HepG2 (cell line): Measurements from ENCODE around the gene GRIN2C. TPM values are rescaled to one million over a fixed set of nuclear protein-coding genes. Genes with fewer than 3 reads are reported as not detected.
A peak's percentile ranks its signal among the peaks of the same experiment; 100 is the strongest.

Experiments used
- ATAC-seq: fragments of 200-7000 bp; cut with Tn5 transposase; 3 replicates; pipeline ENCODE4 v1.9.1; 2020; ENCODE audit warnings: mild to moderate bottlenecking, moderate library complexity
- BruUV-seq: library from RNA; stranded (reverse); fragments of 400-500 nt; replicated peaks from 2 replicates; lab custom pipeline; 2021; lab: Mats Ljungman, UMichigan
- CTCF ChIA-PET: fragments of 300-600 bp; formaldehyde crosslinking; extraction: SDS; loops from one replicate; lab custom pipeline; 2021; ENCODE audit warnings: low total read pairs, inconsistent platforms, low intra/inter-chr PET ratio; lab: Yijun Ruan, JAX
- POLR2A ChIA-PET: fragments of 350-600 bp; sonication (Branson Sonifier 250); formaldehyde crosslinking; loops from one replicate; lab custom pipeline; 2020; ENCODE audit warnings: antibody characterized with exemption, inconsistent platforms; lab: Yijun Ruan, JAX
- DNase-seq: peaks from one replicate; pipeline ENCODE4 v3.0.0-alpha.2; 2015; ENCODE audit warnings: low spot score
- FAIRE-seq: peaks from 3 replicates; lab custom pipeline; 2011; peaks lifted over from hg19 to GRCh38; lab: Jason Lieb, UNC
- H2AFZ ChIP-seq: one replicate; pipeline ENCODE4 v1.6.1; 2011; ENCODE audit warnings: low read length, inconsistent platforms
- H3K27ac ChIP-seq: fragments of 300-600 bp; 3 replicates; pipeline ENCODE4 v1.8.0; 2011; ENCODE audit warnings: mixed run types, mild to moderate bottlenecking, mixed read lengths, low read length, inconsistent platforms; ENCODE audit not compliant: insufficient read depth; ENCODE audit errors: extremely low read length
- H3K27me3 ChIP-seq, 2 experiments: fragments of 200-600 bp in 1 of 2; 2 replicates in 1 of 2; 3 replicates in 1 of 2; pipeline versions ENCODE4 v1.6.0 to v1.8.0; 2011; ENCODE audit warnings: low read length in 2 of 2, mild to moderate bottlenecking in 2 of 2, moderate library complexity in 2 of 2, inconsistent platforms in 1 of 2; ENCODE audit not compliant: insufficient read depth in 2 of 2, control insufficient read depth in 1 of 2
- H3K36me3 ChIP-seq, 2 experiments: fragments of 200-600 bp in 1 of 2; replicated peaks in 1 of 2; 2 replicates in 1 of 2; 3 replicates in 1 of 2; pipeline versions ENCODE4 v1.5.1 to v1.8.0; 2011; ENCODE audit warnings: low read length in 2 of 2, inconsistent platforms in 1 of 2; ENCODE audit not compliant: insufficient read depth in 2 of 2, control insufficient read depth in 1 of 2
- H3K4me1 ChIP-seq: 2 replicates; pipeline ENCODE4 v1.5.1; 2012; ENCODE audit warnings: low read length, inconsistent platforms; ENCODE audit not compliant: insufficient read depth
- H3K4me2 ChIP-seq: 2 replicates; pipeline ENCODE4 v1.6.0; 2011; ENCODE audit warnings: low read depth, low read length, inconsistent platforms
- H3K4me3 ChIP-seq, 3 experiments: fragments of 200-600 bp in 1 of 3; sonication (generic), shearing (Covaris generic) in 1 of 3; replicated peaks in 1 of 3; 2 replicates each; pipeline ENCODE4 v1.5.1; 2011 to 2016; ENCODE audit warnings: low read length in 3 of 3, inconsistent platforms in 2 of 3, low read depth in 2 of 3, mild to moderate bottlenecking in 2 of 3, control low read depth in 1 of 3, mixed read lengths in 1 of 3; ENCODE audit not compliant: insufficient read depth in 1 of 3
- H3K79me2 ChIP-seq: one replicate; pipeline ENCODE4 v1.6.1; 2011; ENCODE audit warnings: low read length, inconsistent platforms; ENCODE audit not compliant: insufficient read depth
- H3K9ac ChIP-seq: 2 replicates; pipeline ENCODE4 v1.6.0; 2011; ENCODE audit warnings: mild to moderate bottlenecking, low read depth, low read length, inconsistent platforms; ENCODE audit not compliant: insufficient read depth
- H3K9me3 ChIP-seq: 2 replicates; pipeline ENCODE4 v1.5.1; 2012; ENCODE audit warnings: mild to moderate bottlenecking, low read length
- H4K20me1 ChIP-seq: 2 replicates; pipeline ENCODE4 v1.6.0; 2011; ENCODE audit warnings: inconsistent platforms, mild to moderate bottlenecking, low read length, moderate library complexity; ENCODE audit not compliant: insufficient read depth
- AGO2 ChIP-seq: fragments of 200-400 bp; formaldehyde crosslinking; optimal IDR thresholded peaks from 2 replicates; pipeline ENCODE3; 2017; ENCODE audit warnings: mild to moderate bottlenecking, low read depth, low read length, moderate library complexity
- DNMT3B ChIP-seq: conservative IDR thresholded peaks from 2 replicates; pipeline ENCODE4 v1.6.1; 2016; ENCODE audit warnings: missing biosample characterization, control low read depth
- MAX ChIP-seq: IDR thresholded peaks from 2 replicates; pipeline ENCODE4 v1.6.1; 2012; ENCODE audit warnings: inconsistent platforms
- NR0B2 ChIP-seq: sonication (generic); formaldehyde crosslinking; IDR thresholded peaks from 2 replicates; pipeline ENCODE4 v1.4.0; 2020; ENCODE audit warnings: mild to moderate bottlenecking, missing genetic modification reagents
- SALL2 ChIP-seq: sonication (generic); formaldehyde crosslinking; IDR thresholded peaks from 2 replicates; pipeline ENCODE4 v1.8.1; 2023; ENCODE audit warnings: mild to moderate bottlenecking, missing genetic modification reagents, inconsistent platforms
- STAG1 ChIP-seq: sonication (generic); formaldehyde crosslinking; IDR thresholded peaks from 2 replicates; pipeline ENCODE4 v1.4.0; 2020; ENCODE audit warnings: missing genetic modification reagents
- THAP9 ChIP-seq: sonication (generic); formaldehyde crosslinking; IDR thresholded peaks from 2 replicates; pipeline ENCODE4; 2020; ENCODE audit warnings: missing genetic modification reagents, mild to moderate bottlenecking, borderline replicate concordance
- XRCC5 ChIP-seq: fragments of 200-400 bp; formaldehyde crosslinking; optimal IDR thresholded peaks from 2 replicates; pipeline ENCODE3; 2017; ENCODE audit warnings: mild to moderate bottlenecking, low read length
- ZBTB7A ChIP-seq: sonication (generic); formaldehyde crosslinking; IDR thresholded peaks from 2 replicates; pipeline ENCODE4 v1.8.0; 2022; ENCODE audit warnings: mild to moderate bottlenecking, missing genetic modification reagents
- ZNF44 ChIP-seq: sonication (generic); formaldehyde crosslinking; IDR thresholded peaks from 2 replicates; pipeline ENCODE4 v1.5.1; 2020; ENCODE audit warnings: mild to moderate bottlenecking, missing genetic modification reagents
- WGBS: methylation state at CpG from one replicate; pipeline ENCODE4 v1.1.6; 2017; ENCODE audit warnings: low lambda C conversion rate; 5-methylcytosine and 5-hydroxymethylcytosine counted together
- in situ Hi-C: cut with HindIII; loops from 2 replicates; pipeline ENCODE4 v1.10.0; 2017; ENCODE audit warnings: low pct_unique_long_range_greater_than_20kb; ENCODE audit not compliant: extremely low pct_ligation_motif_present
- intact Hi-C: fragments of 100-400 bp; cut with micrococcal nuclease; formaldehyde crosslinking; loops from one replicate; pipeline ENCODE4 v1.10.0; 2022; ENCODE audit not compliant: unreplicated experiment
- polyA plus RNA-seq, 8 experiments: library from polyadenylated mRNA; depleted of rRNA in 3 of 8; stranded (reverse) in 7 of 8; unstranded in 1 of 8; fragments of >200 nt; fragmentation: Illumina TruSeq in 4 of 8; extraction: Trizol in 4 of 8; gene quantifications; 2 replicates each; pipeline versions ENCODE4 v1.2.1 to v1.2.3, GENCODE V29; 2011 to 2016; ENCODE audit warnings: low read depth in 4 of 8, missing spikeins in 1 of 8, mixed read lengths in 1 of 8; ENCODE audit not compliant: insufficient read depth in 1 of 8
- total RNA-seq, 5 experiments: library from RNA; depleted of rRNA; stranded (reverse); fragments of >200 nt; fragmentation: Illumina TruSeq; extraction: Trizol; gene quantifications; 2 replicates each; pipeline ENCODE4 v1.2.3, GENCODE V29; 2016; ENCODE audit warnings: low read depth in 1 of 5
- TF ChIP-seq, protein P1 (sequence below): sonication (generic); formaldehyde crosslinking; conservative IDR thresholded peaks from 2 replicates; pipeline ENCODE4 v1.8.1; 2023; ENCODE audit warnings: missing genetic modification reagents
- TF ChIP-seq, protein P2 (sequence below): sonication (generic); formaldehyde crosslinking; IDR thresholded peaks from 2 replicates; pipeline ENCODE4 v1.8.0; 2022; ENCODE audit warnings: missing genetic modification reagents, mild to moderate bottlenecking, borderline replicate concordance
- TF ChIP-seq, protein P3 (sequence below): sonication (generic); formaldehyde crosslinking; IDR thresholded peaks from 2 replicates; pipeline ENCODE4 v1.9.0; 2022; ENCODE audit warnings: low read depth, missing genetic modification reagents

Gene GRIN2C
- total and polyA plus RNA-seq, 2 of the 13 experiments (the other 11 are each of a cell fraction or from before 2014, with no cell fraction given): 0.03 to 0.11 TPM

- ChIA-PET CTCF (interaction anchor here (0.6 to 2.6 kb wide), 6 partner anchors 12 to 205 kb away, joined by 3 to 30 read pairs (median 6); no protein-coding TSS in a partner anchor), POLR2A (interaction anchor here (0.8 to 3.9 kb wide), 9 partner anchors 10 to 126 kb away, joined by 3 to 55 read pairs (median 4); partner anchors contain the start of genes FDXR, NAT9 and RAB37)
- Histone ChIP-seq H3K27ac (no peak overlapping the region), H3K4me3 (no peak overlapping the region; a peak in 1 of 6 replicates), H3K4me1 (peaks cover 38% of the 10 kb centered on the region), H3K4me2 (peak overlapping the region; percentile 12; the same call in 1 of the 2 replicates), H4K20me1 (no peaks in the 10 kb centered on the region), H3K36me3 (peaks cover 3 to 4% of the 10 kb centered on the region in 2 experiments; a peak in 3 of 5 replicates), H2AFZ (no peak overlapping the region), H3K9me3 (no peaks in the 10 kb centered on the region), H3K27me3 (peaks cover 12 to 33% of the 10 kb centered on the region in 2 experiments; a peak in 4 of 5 replicates), H3K79me2 (no peaks in the 10 kb centered on the region), H3K9ac (no peak overlapping the region)
- WGBS: 43% methylated on average over 20 of the region's 25 CpGs
- in situ Hi-C loops: loop anchor here (5.0 kb wide), 1 partner anchor 70 kb away; no protein-coding TSS in a partner anchor
- no TSS peak for BruUV-seq
- intact Hi-C loops: loop anchor here (1.0 to 10.0 kb wide), 3 partner anchors 20 to 208 kb away; no protein-coding TSS in a partner anchor
- peak; percentile 59 for DNase-seq
- peak; percentile 39 for FAIRE-seq
- ATAC-seq: peak; percentile 52
- TF ChIP-seq THAP9 (no peak), STAG1 (CRISPR knock-in tag) (peak; percentile 54), SALL2 (0 out of 2 replicates have a peak, but pooled peaks have one; percentile 43), AGO2 (peak; percentile 67), XRCC5 (peak; percentile 62), ZNF44 (CRISPR knock-in tag) (no peak), DNMT3B (CRISPR knock-in tag) (no peak), NR0B2 (CRISPR knock-in tag) (0 out of 2 replicates have a peak, but pooled peaks have one; percentile 53), ZBTB7A (CRISPR knock-in tag) (0 out of 2 replicates have a peak, but pooled peaks have one; percentile 53), MAX (peak; percentile 36; the same call in 1 of the 2 replicates)
- TF ChIP-seq, protein P1, sequence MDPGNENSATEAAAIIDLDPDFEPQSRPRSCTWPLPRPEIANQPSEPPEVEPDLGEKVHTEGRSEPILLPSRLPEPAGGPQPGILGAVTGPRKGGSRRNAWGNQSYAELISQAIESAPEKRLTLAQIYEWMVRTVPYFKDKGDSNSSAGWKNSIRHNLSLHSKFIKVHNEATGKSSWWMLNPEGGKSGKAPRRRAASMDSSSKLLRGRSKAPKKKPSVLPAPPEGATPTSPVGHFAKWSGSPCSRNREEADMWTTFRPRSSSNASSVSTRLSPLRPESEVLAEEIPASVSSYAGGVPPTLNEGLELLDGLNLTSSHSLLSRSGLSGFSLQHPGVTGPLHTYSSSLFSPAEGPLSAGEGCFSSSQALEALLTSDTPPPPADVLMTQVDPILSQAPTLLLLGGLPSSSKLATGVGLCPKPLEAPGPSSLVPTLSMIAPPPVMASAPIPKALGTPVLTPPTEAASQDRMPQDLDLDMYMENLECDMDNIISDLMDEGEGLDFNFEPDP (CRISPR knock-in tag): no peak
- TF ChIP-seq, protein P2, sequence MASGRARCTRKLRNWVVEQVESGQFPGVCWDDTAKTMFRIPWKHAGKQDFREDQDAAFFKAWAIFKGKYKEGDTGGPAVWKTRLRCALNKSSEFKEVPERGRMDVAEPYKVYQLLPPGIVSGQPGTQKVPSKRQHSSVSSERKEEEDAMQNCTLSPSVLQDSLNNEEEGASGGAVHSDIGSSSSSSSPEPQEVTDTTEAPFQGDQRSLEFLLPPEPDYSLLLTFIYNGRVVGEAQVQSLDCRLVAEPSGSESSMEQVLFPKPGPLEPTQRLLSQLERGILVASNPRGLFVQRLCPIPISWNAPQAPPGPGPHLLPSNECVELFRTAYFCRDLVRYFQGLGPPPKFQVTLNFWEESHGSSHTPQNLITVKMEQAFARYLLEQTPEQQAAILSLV (CRISPR knock-in tag): no peak; the same call in 1 of the 2 replicates
- TF ChIP-seq, protein P3, sequence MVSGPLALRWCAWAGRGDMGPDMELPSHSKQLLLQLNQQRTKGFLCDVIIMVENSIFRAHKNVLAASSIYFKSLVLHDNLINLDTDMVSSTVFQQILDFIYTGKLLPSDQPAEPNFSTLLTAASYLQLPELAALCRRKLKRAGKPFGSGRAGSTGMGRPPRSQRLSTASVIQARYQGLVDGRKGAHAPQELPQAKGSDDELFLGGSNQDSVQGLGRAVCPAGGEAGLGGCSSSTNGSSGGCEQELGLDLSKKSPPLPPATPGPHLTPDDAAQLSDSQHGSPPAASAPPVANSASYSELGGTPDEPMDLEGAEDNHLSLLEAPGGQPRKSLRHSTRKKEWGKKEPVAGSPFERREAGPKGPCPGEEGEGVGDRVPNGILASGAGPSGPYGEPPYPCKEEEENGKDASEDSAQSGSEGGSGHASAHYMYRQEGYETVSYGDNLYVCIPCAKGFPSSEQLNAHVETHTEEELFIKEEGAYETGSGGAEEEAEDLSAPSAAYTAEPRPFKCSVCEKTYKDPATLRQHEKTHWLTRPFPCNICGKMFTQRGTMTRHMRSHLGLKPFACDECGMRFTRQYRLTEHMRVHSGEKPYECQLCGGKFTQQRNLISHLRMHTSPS (CRISPR knock-in tag): 0 out of 2 replicates have a peak, but pooled peaks have one; percentile 28
Measured at GRCh38 chr17:74862108-74862901, 2.6 kb upstream of the GRIN2C start.
